Astrocyte (in vitro differentiated cells and primary cell): ENCODE measurements around the gene DPM1. TPM values are rescaled to one million over a fixed set of nuclear protein-coding genes. Genes with fewer than 3 reads are reported as not detected.

Experiments used
- DNase-seq: peaks from one replicate; pipeline ENCODE4 v3.0.0-alpha.2; 2010; ENCODE audit warnings: low read depth
- FAIRE-seq: peaks from 2 replicates; lab custom pipeline; 2011; peaks lifted over from hg19 to GRCh38; lab: Jason Lieb, UNC
- H2AFZ ChIP-seq: 2 replicates; pipeline ENCODE4 v1.6.0; 2012; ENCODE audit warnings: low read depth, low read length, inconsistent platforms
- H3K27ac ChIP-seq: 2 replicates; pipeline ENCODE4 v1.5.1; 2011; ENCODE audit warnings: low read depth, low read length, inconsistent platforms
- H3K27me3 ChIP-seq: 2 replicates; pipeline ENCODE4 v1.6.0; 2011; ENCODE audit warnings: low read length, inconsistent platforms; ENCODE audit not compliant: insufficient read depth
- H3K36me3 ChIP-seq: 2 replicates; pipeline ENCODE4 v1.5.1; 2011; ENCODE audit warnings: low read length, inconsistent platforms; ENCODE audit not compliant: insufficient read depth
- H3K4me1 ChIP-seq: 2 replicates; pipeline ENCODE4 v1.5.1; 2011; ENCODE audit warnings: low read length, inconsistent platforms; ENCODE audit not compliant: insufficient read depth
- H3K4me2 ChIP-seq: 2 replicates; pipeline ENCODE4 v1.6.0; 2012; ENCODE audit warnings: low read length, inconsistent platforms
- H3K4me3 ChIP-seq: 2 replicates; pipeline ENCODE4 v1.5.1; 2011; ENCODE audit warnings: low read depth, mild to moderate bottlenecking, low read length, inconsistent platforms; ENCODE audit not compliant: insufficient read depth
- H3K79me2 ChIP-seq: 2 replicates; pipeline ENCODE4 v1.6.0; 2012; ENCODE audit warnings: mild to moderate bottlenecking, low read length, inconsistent platforms; ENCODE audit not compliant: insufficient read depth
- H3K9ac ChIP-seq: 2 replicates; pipeline ENCODE4 v1.6.0; 2012; ENCODE audit warnings: mild to moderate bottlenecking, low read length, inconsistent platforms
- H3K9me3 ChIP-seq: 2 replicates; pipeline ENCODE4 v1.5.1; 2012; ENCODE audit warnings: low read depth, mild to moderate bottlenecking, low read length, inconsistent platforms; ENCODE audit not compliant: insufficient read depth
- H4K20me1 ChIP-seq: 2 replicates; pipeline ENCODE4 v1.6.0; 2012; ENCODE audit warnings: low read length, inconsistent platforms; ENCODE audit not compliant: insufficient read depth
- H3K27ac Mint-ChIP-seq: one replicate; pipeline ENCODE4 v1.8.0; 2021; ENCODE audit warnings: mild to moderate bottlenecking, mixed read lengths; ENCODE audit not compliant: unreplicated experiment
- H3K27me3 Mint-ChIP-seq: one replicate; pipeline ENCODE4 v1.8.0; 2021; ENCODE audit warnings: low read depth, mixed read lengths; ENCODE audit not compliant: unreplicated experiment
- H3K36me3 Mint-ChIP-seq: one replicate; pipeline ENCODE4 v1.8.0; 2021; ENCODE audit warnings: low read depth, mixed read lengths; ENCODE audit not compliant: unreplicated experiment
- H3K4me1 Mint-ChIP-seq: one replicate; pipeline ENCODE4 v1.8.0; 2021; ENCODE audit warnings: low read depth, mixed read lengths; ENCODE audit not compliant: unreplicated experiment
- H3K4me3 Mint-ChIP-seq: one replicate; pipeline ENCODE4 v1.8.0; 2021; ENCODE audit warnings: mild to moderate bottlenecking, moderate library complexity, mixed read lengths; ENCODE audit not compliant: unreplicated experiment
- H3K9me3 Mint-ChIP-seq: one replicate; pipeline ENCODE4 v1.8.0; 2021; ENCODE audit warnings: mild to moderate bottlenecking, mixed read lengths; ENCODE audit not compliant: unreplicated experiment
- EZH2 ChIP-seq: IDR thresholded peaks from 2 replicates; pipeline ENCODE4 v1.6.1; 2012; ENCODE audit warnings: mild to moderate bottlenecking, low read length, inconsistent platforms; ENCODE audit not compliant: insufficient read depth
- total RNA-seq: library from RNA; stranded (reverse); gene quantifications from 2 replicates; pipeline ENCODE4 v1.2.1, GENCODE V29; 2021
- TF ChIP-seq, protein P1 (sequence below): IDR thresholded peaks from 2 replicates; pipeline ENCODE4 v1.5.1; 2011; ENCODE audit warnings: low read depth, mild to moderate bottlenecking, inconsistent platforms, low read length, moderate library complexity; ENCODE audit not compliant: insufficient read depth

DPM1 gene
- total RNA-seq, 1 donor from 2014 or later = 63.4 TPM

DNA sequence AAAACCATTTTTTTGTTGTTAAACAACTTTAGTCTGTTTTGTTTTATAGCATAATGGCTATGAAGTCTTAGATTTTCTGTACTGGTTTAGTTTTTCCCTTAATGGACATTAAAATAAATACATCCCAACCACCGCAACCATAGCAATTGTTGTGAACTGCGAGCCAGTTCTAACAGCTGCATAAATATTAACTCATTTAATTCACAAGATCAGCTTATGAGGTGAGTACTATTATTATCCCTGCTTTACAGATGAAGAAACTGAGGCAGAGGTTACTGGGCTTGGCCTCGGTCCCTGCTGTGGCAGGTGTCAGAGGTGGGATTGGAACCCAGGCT, 23.3 kb upstream of the DPM1 start:
- Mint-ChIP-seq H3K36me3 (peaks cover 2% of the 10 kb centered on the region), H3K27me3 (no peaks in the 10 kb centered on the region), H3K27ac (peak overlapping the region; percentile 98), H3K4me3 (no peak overlapping the region), H3K4me1 (peaks cover 22% of the 10 kb centered on the region), H3K9me3 (no peaks in the 10 kb centered on the region)
- Histone ChIP-seq H3K27me3 (no peaks in the 10 kb centered on the region), H3K9ac (peak overlapping the region; percentile 79), H3K4me3 (no peak overlapping the region), H4K20me1 (no peaks in the 10 kb centered on the region), H3K27ac (peak overlapping the region; percentile 96), H3K79me2 (no peaks in the 10 kb centered on the region), H3K9me3 (no peaks in the 10 kb centered on the region), H3K4me2 (peak overlapping the region; percentile 4), H2AFZ (no peak overlapping the region), H3K4me1 (peaks cover 28% of the 10 kb centered on the region), H3K36me3 (no peaks in the 10 kb centered on the region)
- DNase-seq = no peak
- no peak for FAIRE-seq
- no peak for TF ChIP-seq EZH2
- TF ChIP-seq, protein P1, sequence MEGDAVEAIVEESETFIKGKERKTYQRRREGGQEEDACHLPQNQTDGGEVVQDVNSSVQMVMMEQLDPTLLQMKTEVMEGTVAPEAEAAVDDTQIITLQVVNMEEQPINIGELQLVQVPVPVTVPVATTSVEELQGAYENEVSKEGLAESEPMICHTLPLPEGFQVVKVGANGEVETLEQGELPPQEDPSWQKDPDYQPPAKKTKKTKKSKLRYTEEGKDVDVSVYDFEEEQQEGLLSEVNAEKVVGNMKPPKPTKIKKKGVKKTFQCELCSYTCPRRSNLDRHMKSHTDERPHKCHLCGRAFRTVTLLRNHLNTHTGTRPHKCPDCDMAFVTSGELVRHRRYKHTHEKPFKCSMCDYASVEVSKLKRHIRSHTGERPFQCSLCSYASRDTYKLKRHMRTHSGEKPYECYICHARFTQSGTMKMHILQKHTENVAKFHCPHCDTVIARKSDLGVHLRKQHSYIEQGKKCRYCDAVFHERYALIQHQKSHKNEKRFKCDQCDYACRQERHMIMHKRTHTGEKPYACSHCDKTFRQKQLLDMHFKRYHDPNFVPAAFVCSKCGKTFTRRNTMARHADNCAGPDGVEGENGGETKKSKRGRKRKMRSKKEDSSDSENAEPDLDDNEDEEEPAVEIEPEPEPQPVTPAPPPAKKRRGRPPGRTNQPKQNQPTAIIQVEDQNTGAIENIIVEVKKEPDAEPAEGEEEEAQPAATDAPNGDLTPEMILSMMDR = no peak

DNA sequence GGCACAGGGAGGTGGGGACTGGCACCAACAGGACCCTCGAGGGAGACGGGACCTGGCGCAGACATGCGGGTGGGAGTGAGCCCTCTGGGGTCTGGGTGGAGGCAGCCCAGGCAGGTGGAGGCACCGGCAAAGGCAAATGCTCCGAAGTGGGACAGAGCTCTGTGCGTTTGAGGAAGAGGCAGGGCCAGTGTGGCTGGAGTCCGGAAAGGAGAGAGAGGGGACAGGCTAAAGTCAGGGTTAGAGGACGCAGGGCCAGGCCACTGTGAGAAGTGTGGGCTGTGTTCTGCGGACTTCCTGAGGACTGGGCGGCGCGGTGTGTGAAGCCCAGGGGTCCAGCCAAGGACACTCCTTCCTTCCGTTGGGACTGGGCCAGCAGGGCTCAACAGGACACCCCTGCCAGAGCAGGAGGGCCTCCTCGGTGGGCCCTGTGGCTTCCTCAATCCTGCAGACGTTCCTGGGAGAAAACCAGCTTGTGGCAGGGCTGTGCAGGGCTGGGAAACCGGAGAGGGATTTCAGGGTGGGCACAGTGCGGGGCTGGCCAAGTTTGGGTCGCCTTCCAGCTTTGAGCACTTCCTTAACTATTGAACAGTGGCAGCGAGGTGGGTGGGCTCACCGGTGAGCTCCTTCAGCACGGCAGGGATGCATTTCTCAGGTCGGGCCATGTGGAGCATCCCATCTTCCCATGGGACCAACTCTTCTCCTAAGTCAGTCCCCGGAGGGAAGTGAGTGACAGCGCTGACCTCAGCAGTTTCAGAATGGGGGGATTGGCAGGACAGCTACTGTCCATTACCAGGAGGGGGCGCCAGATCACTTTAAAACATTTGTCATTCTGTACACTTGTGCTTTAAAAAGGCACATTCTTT, 22.8 kb upstream of the DPM1 start:
- Mint-ChIP-seq H3K27me3 (no peaks in the 10 kb centered on the region), H3K36me3 (peaks cover 2% of the 10 kb centered on the region), H3K9me3 (no peaks in the 10 kb centered on the region), H3K27ac (peak overlapping the region; percentile 98), H3K4me1 (peaks cover 22% of the 10 kb centered on the region), H3K4me3 (no peak overlapping the region)
- DNase-seq = peak; percentile 43
- Histone ChIP-seq H2AFZ (peak overlapping the region; percentile 31), H4K20me1 (no peaks in the 10 kb centered on the region), H3K4me1 (peaks cover 28% of the 10 kb centered on the region), H3K79me2 (no peaks in the 10 kb centered on the region), H3K4me3 (no peak overlapping the region), H3K27ac (peak overlapping the region; percentile 96), H3K36me3 (no peaks in the 10 kb centered on the region), H3K27me3 (no peaks in the 10 kb centered on the region), H3K9ac (peak overlapping the region; percentile 79), H3K9me3 (no peaks in the 10 kb centered on the region), H3K4me2 (peak overlapping the region; percentile 16)
- TF ChIP-seq EZH2 = no peak
- TF ChIP-seq, protein P1 = peak; percentile 95
- FAIRE-seq = no peak
